COLO668 (cell line): ENCODE data around the gene TECR.
"Not testable (repeated sequence)": the region's sequence is repeated elsewhere in the genome, so short reads cannot be mapped to it uniquely, and the experiment has no call there.

Experiments
- DNase-seq: peaks from one replicate; lab custom pipeline; 2025; ENCODE audit not compliant: unreplicated experiment; lab: John Stamatoyannopoulos, UW

Gene TECR

GRCh38 chr19:14559916-14560775 is 30.8 kb downstream of the TECR start:
- DNase-seq: no peak

DNA sequence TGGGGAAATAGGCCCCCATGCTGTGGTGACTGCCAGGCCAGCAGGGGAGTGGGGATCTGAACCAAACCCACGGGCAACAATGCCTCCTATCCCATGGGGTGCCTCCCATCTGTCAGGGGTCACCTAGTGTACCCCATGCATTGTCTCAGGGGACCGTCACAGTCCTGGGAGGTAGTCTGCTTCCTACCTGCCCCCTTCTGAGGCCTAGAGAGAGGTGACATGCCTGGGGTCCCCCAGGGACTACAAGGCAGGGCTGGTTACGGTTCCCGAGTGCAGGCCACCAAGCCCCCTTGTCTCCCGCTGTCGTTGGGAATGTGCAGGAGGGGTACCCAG is 31.3 kb downstream of the TECR start:
- no peak for DNase-seq

DNA sequence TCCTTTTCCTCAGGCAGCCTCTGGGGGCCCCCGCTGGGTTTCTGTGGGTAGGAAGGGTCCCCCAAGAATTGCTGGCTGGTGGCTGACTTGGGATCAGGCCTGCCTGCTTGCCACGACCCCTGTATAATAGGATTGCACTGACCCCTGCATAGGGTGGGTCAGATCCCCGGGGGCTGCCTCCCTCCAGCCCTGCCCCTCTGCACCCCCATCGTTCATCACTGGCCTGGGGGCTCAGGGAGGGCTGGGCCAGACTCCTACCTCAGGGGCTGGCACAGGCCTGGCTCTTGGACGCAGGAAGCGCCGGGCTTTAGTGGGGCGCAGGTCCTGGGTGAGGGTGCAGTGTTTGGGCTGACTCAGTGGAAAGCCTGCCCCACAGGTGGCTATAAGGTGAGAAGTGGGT is 31.9 kb downstream of the TECR start:
- no peak for DNase-seq

DNA sequence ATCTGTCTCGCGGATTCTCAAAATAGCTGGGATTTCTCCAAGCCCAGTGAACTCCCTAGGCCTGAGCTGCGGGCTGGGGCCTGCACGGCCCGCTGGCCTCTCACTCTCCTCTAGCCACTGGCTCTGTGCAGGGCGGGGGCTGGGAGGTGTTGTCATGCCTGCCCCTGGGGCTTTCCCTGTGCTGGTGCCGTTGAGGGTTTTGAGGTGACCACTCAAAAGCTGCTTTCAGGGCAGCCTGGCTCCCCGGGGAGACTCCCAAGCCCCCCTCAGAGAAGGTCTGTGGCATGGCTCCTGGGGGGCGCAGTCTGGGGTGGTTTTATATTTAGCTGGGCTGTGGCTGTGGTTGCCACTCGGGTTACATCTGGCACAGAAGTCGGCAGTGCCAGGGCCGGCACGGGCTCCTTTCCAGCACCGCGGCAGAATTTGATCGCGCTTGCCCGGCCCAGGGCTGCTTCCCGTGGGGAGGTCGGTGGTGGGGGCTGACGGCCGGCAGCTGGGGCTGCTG is 32.5 kb downstream of the TECR start:
- DNase-seq: no peak

GRCh38 chr19:14562660-14563589 is 33.5 kb downstream of the TECR start:
- DNase-seq: no peak

GRCh38 chr19:14563590-14563926 is 34.2 kb downstream of the TECR start:
- no peak for DNase-seq

DNA sequence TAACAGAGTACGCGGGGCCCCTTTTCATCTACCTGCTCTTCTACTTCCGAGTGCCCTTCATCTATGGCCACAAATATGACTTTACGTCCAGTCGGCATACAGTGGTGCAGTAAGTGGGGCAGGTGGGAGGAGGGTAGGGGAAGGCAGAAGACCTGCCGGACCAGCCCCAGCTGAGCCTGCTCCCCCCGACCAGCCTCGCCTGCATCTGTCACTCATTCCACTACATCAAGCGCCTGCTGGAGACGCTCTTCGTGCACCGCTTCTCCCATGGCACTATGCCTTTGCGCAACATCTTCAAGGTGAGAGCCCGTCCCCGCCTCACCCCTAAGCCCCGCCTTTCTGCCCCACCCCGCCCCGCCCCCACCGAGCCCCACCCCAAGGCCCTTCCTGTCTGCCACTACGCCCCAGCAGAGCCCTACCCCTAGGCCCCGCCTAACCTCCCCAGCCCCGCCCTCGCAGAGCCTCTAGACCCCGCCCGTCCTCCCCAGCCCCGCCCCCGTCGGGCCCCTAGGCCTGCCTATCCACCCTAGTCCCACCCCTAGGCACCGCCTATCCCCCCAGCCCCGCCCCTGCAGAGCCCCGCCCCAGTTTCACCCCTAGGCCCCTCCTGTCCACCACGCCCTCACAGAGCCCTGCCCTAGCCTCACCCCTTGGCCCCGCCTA is 34.7 kb downstream of the TECR start:
- DNase-seq: peak; percentile 33

- DNase-seq: not testable (repeated sequence)
Measured at GRCh38 chr19:14564652-14565297, 35.4 kb downstream of the TECR start.

GRCh38 chr19:14565298-14565679 is 35.9 kb downstream of the TECR start:
- no peak for DNase-seq

GRCh38 chr19:14565765-14566711 is 36.6 kb downstream of the TECR start:
- DNase-seq: no peak

- DNase-seq: no peak
Measured at GRCh38 chr19:14566712-14567077, 37.3 kb downstream of the TECR start.

DNA sequence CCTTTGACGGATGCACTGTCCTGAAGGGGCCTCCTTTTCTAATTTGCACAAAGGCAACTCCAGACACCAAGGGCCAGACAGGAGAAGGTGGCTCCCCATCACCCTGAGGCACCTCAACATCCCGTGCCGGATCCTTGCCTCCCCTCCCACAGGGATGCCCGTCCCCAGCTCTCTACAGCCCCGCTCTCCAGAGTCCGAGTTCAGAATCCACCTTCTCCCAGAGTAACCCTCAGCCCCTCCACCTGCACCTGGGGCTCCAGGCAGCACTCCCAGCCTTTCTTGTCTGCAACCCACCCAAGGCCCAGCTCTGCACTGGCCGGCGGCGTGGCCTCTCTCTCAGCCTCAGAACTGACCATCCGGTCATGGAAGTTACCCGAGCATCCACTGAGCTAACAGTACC is 37.7 kb downstream of the TECR start:
- no peak for DNase-seq

GRCh38 chr19:14570864-14571527 is 41.6 kb downstream of the TECR start:
- no peak for DNase-seq

DNA sequence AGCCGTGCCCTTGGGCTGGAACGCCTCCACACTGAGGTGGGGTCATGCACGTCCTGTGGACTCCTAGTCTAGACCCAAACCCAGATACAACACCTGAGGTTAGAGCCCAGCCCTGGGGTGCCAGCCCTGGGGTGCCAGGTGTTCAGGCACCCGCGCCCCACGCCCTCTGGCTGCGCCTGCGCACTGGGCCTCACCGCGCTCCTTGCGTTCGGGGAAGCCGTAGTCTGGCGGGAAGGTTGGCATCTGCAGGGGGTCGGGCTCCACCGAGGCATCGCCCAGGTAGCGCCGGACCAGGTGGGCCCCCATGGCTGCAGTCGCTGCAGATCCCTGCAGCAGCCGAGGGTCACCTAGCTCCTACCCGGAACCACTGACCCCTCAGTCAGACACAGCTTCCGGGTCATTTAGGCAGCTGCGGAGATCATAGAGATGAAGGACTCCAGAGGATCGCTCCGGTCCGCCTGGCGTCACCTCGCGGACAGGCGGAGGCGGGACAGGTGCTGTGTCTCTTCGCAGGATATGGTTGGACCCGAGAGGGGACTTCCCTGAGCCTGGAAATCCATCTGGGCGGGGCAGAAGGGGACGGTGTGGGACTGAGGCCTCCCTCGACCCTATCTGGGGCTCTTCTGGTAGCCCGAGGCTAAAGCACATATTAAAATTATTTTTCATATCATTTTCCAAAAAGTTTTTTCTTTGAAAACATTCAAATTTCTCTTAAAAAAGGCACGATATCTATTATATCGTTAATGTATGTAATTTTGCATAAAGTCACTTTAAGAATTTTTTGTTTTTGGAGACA is 42.5 kb downstream of the TECR start, which contains the start of gene NDUFB7:
TSS of gene NDUFB7 (minus strand) at position 372 of the 796 bp plus-strand sequence. CDS start at position 306, 66 bp downstream.
- DNase-seq: peak; percentile 93

DNA sequence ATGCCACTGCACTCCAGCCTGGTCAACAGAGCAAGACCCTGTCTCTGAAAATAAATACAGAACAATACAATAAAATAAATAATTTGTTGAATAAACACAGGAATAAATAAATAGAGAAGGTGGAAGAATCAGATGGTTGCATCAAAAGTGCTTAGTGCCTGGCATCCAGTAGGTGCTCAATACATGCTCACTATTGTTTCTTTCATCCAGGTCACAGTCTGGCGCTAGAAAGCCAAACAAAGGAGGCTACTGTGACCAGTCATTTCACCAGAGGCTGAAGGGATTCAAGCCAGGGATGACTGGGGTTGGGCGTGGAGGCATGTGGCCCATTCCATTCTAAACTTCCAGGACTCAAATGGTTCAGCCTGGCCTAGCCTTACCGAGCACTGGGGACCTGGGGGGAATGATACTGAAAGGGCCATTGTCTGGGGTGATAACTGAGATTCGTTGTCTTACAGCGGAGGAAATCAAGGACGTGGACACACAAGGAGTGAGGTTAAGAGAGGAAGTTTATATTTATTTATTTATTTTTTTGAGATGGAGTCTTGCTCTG is 46.1 kb downstream of the TECR start:
- DNase-seq: no peak

DNA sequence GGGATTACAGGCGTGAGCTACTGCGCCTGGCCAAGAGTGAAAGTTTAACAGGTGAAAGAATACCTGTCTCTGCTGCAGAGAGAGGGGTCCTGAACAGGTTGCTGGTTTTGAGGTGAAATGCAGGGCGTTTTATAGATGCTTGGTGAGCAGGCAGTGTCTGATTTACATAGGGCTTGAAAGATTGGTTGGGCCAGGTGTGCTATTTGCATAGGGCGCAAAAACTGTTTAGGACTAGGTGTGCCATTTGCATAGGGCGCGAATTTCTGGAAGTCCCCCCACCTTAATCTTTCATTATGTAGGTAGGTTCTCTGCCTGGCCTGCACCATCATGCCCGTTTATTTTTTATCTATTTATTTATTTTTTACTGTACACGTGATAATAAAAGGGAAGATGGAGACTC is 47.0 kb downstream of the TECR start:
- DNase-seq: no peak

DNA sequence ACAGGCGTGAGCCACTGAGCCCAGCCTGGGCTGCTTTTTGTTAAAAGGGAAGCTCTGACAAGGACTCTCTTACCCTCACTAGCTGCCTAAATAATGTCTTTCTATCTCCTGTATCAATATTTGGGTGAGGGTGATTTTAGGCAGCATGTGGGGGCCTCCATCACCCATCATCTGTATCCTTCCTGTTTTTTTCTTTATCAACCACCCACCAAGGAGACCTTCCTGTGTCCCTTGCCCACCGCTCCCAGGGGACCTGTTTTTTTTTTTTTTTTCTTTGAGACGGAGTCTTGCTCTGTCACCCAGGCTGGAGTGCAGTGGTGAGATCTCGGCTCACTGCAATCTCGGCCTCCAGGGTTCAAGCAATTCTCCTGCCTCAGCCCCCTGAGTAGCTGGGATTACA is 47.9 kb downstream of the TECR start:
- no peak for DNase-seq

GRCh38 chr19:14577885-14578427 is 48.6 kb downstream of the TECR start:
- no peak for DNase-seq
